Thyroid gland (tissue), 4 donors: ENCODE data around the gene ARL4A.

Experiments used
- POLR2A ChIP-seq, 2 donors: fragments of 450-650 bp; IDR thresholded peaks; one replicate each; pipeline ENCODE4 v1.6.1; 2017; ENCODE audit warnings: antibody characterized with exemption in 2 of 2, mild to moderate bottlenecking in 2 of 2, moderate library complexity in 1 of 2
- TF ChIP-seq, protein P1 (sequence below), 6 experiments: fragments of 200-600 bp in 3 of 6; fragments of 450-650 bp in 3 of 6; sonication (generic) in 3 of 6; IDR thresholded peaks; one replicate each; pipeline ENCODE4 v1.5.1; 2016 to 2019; ENCODE audit warnings: antibody characterized with exemption in 6 of 6, mild to moderate bottlenecking in 2 of 6, inconsistent platforms in 1 of 6, moderate library complexity in 1 of 6

DNA sequence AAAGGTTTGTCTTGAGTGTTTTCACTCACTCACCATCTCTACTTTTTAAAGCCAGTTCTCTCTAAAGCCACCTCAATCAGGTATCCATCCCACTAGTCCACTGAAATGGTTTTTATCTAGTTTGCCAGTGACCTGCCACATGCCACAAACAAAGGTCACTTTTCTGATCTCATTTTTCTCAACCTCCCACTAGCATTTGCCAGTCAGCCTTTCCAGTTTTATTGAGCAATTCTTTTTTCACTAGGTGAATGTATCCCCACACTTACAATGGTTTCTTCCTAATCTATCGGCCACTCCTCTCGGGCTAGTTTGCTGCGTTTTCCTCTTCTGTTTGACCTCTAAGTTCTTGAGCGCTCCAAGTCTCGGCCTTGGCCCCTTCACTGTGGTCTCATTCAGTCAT, 44.9 kb upstream of the ARL4A start:
- TF ChIP-seq, protein P1, sequence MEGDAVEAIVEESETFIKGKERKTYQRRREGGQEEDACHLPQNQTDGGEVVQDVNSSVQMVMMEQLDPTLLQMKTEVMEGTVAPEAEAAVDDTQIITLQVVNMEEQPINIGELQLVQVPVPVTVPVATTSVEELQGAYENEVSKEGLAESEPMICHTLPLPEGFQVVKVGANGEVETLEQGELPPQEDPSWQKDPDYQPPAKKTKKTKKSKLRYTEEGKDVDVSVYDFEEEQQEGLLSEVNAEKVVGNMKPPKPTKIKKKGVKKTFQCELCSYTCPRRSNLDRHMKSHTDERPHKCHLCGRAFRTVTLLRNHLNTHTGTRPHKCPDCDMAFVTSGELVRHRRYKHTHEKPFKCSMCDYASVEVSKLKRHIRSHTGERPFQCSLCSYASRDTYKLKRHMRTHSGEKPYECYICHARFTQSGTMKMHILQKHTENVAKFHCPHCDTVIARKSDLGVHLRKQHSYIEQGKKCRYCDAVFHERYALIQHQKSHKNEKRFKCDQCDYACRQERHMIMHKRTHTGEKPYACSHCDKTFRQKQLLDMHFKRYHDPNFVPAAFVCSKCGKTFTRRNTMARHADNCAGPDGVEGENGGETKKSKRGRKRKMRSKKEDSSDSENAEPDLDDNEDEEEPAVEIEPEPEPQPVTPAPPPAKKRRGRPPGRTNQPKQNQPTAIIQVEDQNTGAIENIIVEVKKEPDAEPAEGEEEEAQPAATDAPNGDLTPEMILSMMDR (IDR thresholded peaks at IDR 0.05), result no peak
- TF ChIP-seq POLR2A (IDR thresholded peaks at IDR 0.05), result no peak
